AG08396 (cell line): Measurements from ENCODE around the gene FADS1.

Experiments used
- DNase-seq: peaks from one replicate; pipeline ENCODE4 v3.0.0; 2012; ENCODE audit warnings: low spot score, mixed read lengths

FADS1 gene

GRCh38 chr11:61776561-61777075 is 40.2 kb downstream of the FADS1 start:
- peak; percentile 92 for DNase-seq

- no peak for DNase-seq
Measured at GRCh38 chr11:61775606-61776554, 40.9 kb downstream of the FADS1 start.

- DNase-seq = no peak
Measured at GRCh38 chr11:61775106-61775505, 41.7 kb downstream of the FADS1 start.

GRCh38 chr11:61774411-61774810 is 42.4 kb downstream of the FADS1 start:
- no peak for DNase-seq

GRCh38 chr11:61773809-61774208 is 43.0 kb downstream of the FADS1 start:
- DNase-seq = no peak

GRCh38 chr11:61773356-61773755 is 43.4 kb downstream of the FADS1 start:
- DNase-seq = no peak

- DNase-seq = no peak
Measured at GRCh38 chr11:61771985-61772455, 44.8 kb downstream of the FADS1 start.

GRCh38 chr11:61771195-61771894 is 45.5 kb downstream of the FADS1 start:
- no peak for DNase-seq

GRCh38 chr11:61769946-61770683 is 46.7 kb downstream of the FADS1 start:
- no peak for DNase-seq

- DNase-seq = peak; percentile 85
Measured at GRCh38 chr11:61769169-61769920, 47.5 kb downstream of the FADS1 start.

GRCh38 chr11:61768376-61769076 is 48.3 kb downstream of the FADS1 start:
- no peak for DNase-seq

- DNase-seq = no peak
Measured at GRCh38 chr11:61766353-61766841, 50.4 kb downstream of the FADS1 start.

GRCh38 chr11:61765550-61766253 is 51.1 kb downstream of the FADS1 start:
- no peak for DNase-seq

- DNase-seq = no peak
Measured at GRCh38 chr11:61764606-61765260, 52.1 kb downstream of the FADS1 start.

- DNase-seq = no peak
Measured at GRCh38 chr11:61763930-61764605, 52.7 kb downstream of the FADS1 start.

- DNase-seq = no peak
Measured at GRCh38 chr11:61762798-61763197, 54.0 kb downstream of the FADS1 start.

- no peak for DNase-seq
Measured at GRCh38 chr11:61762223-61762615, 54.6 kb downstream of the FADS1 start.

- DNase-seq = no peak
Measured at GRCh38 chr11:61761440-61762222, 55.2 kb downstream of the FADS1 start.
